Activated naive CD8-positive, alpha-beta T cell treated with anti-CD3 and anti-CD28 coated beads, Interleukin-2, amount 50 U/mL, for 24 hours (primary cell): ENCODE results near the gene ADAMTSL5.

Source experiments
- ATAC-seq: fragments of 150-1000 bp; cut with Tn5 transposase; one replicate; pipeline ENCODE4 v1.10.0; 2021
- DNase-seq: peaks from one replicate; pipeline ENCODE4 v3.0.0; 2021
- H3K27ac Mint-ChIP-seq: one replicate; pipeline ENCODE4 v1.8.0; 2021; ENCODE audit warnings: mild to moderate bottlenecking, mixed read lengths
- H3K27me3 Mint-ChIP-seq: one replicate; pipeline ENCODE4 v1.8.0; 2021; ENCODE audit warnings: mixed read lengths
- H3K36me3 Mint-ChIP-seq: one replicate; pipeline ENCODE4 v1.8.0; 2021; ENCODE audit warnings: low read depth, mixed read lengths
- H3K4me1 Mint-ChIP-seq: one replicate; pipeline ENCODE4 v1.8.0; 2021; ENCODE audit warnings: mixed read lengths
- H3K4me3 Mint-ChIP-seq: one replicate; pipeline ENCODE4 v1.8.0; 2021; ENCODE audit warnings: mild to moderate bottlenecking, moderate library complexity, mixed read lengths
- H3K9me3 Mint-ChIP-seq: one replicate; pipeline ENCODE4 v1.8.0; 2021; ENCODE audit warnings: mixed read lengths

Gene ADAMTSL5

GRCh38 chr19:1466461-1467214 is 46.2 kb downstream of the ADAMTSL5 start:
- H3K27me3 Mint-ChIP-seq: peaks cover 9% of the 10 kb centered on the region
- H3K36me3 Mint-ChIP-seq: no peaks in the 10 kb centered on the region
- H3K27ac Mint-ChIP-seq: no peak overlapping the region
- H3K4me3 Mint-ChIP-seq: no peak overlapping the region
- no peaks in the 10 kb centered on the region for H3K9me3 Mint-ChIP-seq
- H3K4me1 Mint-ChIP-seq: peaks cover 5% of the 10 kb centered on the region
- ATAC-seq: no peak
- no peak for DNase-seq

GRCh38 chr19:1466018-1466460 is 46.8 kb downstream of the ADAMTSL5 start:
- ATAC-seq (no peak), DNase-seq (no peak)
- Mint-ChIP-seq H3K4me1 (peaks cover 3% of the 10 kb centered on the region), H3K9me3 (no peaks in the 10 kb centered on the region), H3K27ac (no peak overlapping the region), H3K27me3 (peaks cover 7% of the 10 kb centered on the region), H3K4me3 (no peak overlapping the region), H3K36me3 (no peaks in the 10 kb centered on the region)

- Mint-ChIP-seq H3K4me1 (peaks cover 3% of the 10 kb centered on the region), H3K27ac (no peak overlapping the region), H3K36me3 (no peaks in the 10 kb centered on the region), H3K9me3 (no peaks in the 10 kb centered on the region), H3K27me3 (peaks cover 7% of the 10 kb centered on the region), H3K4me3 (no peak overlapping the region)
- DNase-seq (peak; percentile 49), ATAC-seq (no peak)
Measured at GRCh38 chr19:1465191-1466016, 47.4 kb downstream of the ADAMTSL5 start.

GRCh38 chr19:1461862-1462261 is 51.0 kb downstream of the ADAMTSL5 start:
- H3K27me3 Mint-ChIP-seq: peaks cover 19% of the 10 kb centered on the region

GRCh38 chr19:1460033-1460995 is 52.5 kb downstream of the ADAMTSL5 start:
- Mint-ChIP-seq H3K4me3 (no peak overlapping the region), H3K36me3 (no peaks in the 10 kb centered on the region), H3K9me3 (no peaks in the 10 kb centered on the region), H3K27ac (no peak overlapping the region), H3K27me3 (peaks cover 25% of the 10 kb centered on the region), H3K4me1 (peaks cover 5% of the 10 kb centered on the region)
- DNase-seq (no peak), ATAC-seq (no peak)

More at GRCh38 chr19:1461862-1462261, 51.0 kb downstream of the ADAMTSL5 start:
- Mint-ChIP-seq H3K4me3 (no peak overlapping the region), H3K9me3 (no peaks in the 10 kb centered on the region), H3K4me1 (no peaks in the 10 kb centered on the region), H3K27ac (no peak overlapping the region), H3K36me3 (no peaks in the 10 kb centered on the region)
- ATAC-seq: no peak
- DNase-seq: no peak

- no peak for ATAC-seq
- H3K36me3 Mint-ChIP-seq: no peaks in the 10 kb centered on the region
- peaks cover 29% of the 10 kb centered on the region for H3K27me3 Mint-ChIP-seq
Measured at GRCh38 chr19:1459479-1459878, 53.3 kb downstream of the ADAMTSL5 start.

GRCh38 chr19:1457892-1458291 is 54.9 kb downstream of the ADAMTSL5 start:
- ATAC-seq (no peak), DNase-seq (no peak)
- Mint-ChIP-seq H3K36me3 (no peaks in the 10 kb centered on the region), H3K4me1 (peaks cover 9% of the 10 kb centered on the region), H3K4me3 (no peak overlapping the region), H3K27ac (no peak overlapping the region), H3K27me3 (peaks cover 37% of the 10 kb centered on the region), H3K9me3 (no peaks in the 10 kb centered on the region)

More at GRCh38 chr19:1459479-1459878, 53.3 kb downstream of the ADAMTSL5 start:
- no peak for DNase-seq
- no peak overlapping the region for H3K4me3 Mint-ChIP-seq
- H3K9me3 Mint-ChIP-seq: no peaks in the 10 kb centered on the region
- H3K4me1 Mint-ChIP-seq: peaks cover 7% of the 10 kb centered on the region
- no peak overlapping the region for H3K27ac Mint-ChIP-seq

GRCh38 chr19:1457031-1457739 is 55.6 kb downstream of the ADAMTSL5 start:
- H3K27ac Mint-ChIP-seq: no peak overlapping the region
- H3K36me3 Mint-ChIP-seq: no peaks in the 10 kb centered on the region
- DNase-seq (no peak), ATAC-seq (no peak)
- no peak overlapping the region for H3K4me3 Mint-ChIP-seq
- H3K4me1 Mint-ChIP-seq: peaks cover 9% of the 10 kb centered on the region
- H3K27me3 Mint-ChIP-seq: peaks cover 43% of the 10 kb centered on the region
- H3K9me3 Mint-ChIP-seq: no peaks in the 10 kb centered on the region

GRCh38 chr19:1456121-1456900 is 56.5 kb downstream of the ADAMTSL5 start:
- H3K4me1 Mint-ChIP-seq: peaks cover 9% of the 10 kb centered on the region
- no peak overlapping the region for H3K27ac Mint-ChIP-seq
- H3K4me3 Mint-ChIP-seq: no peak overlapping the region
- H3K27me3 Mint-ChIP-seq: peaks cover 44% of the 10 kb centered on the region
- ATAC-seq: no peak
- H3K9me3 Mint-ChIP-seq: no peaks in the 10 kb centered on the region
- no peak for DNase-seq
- no peaks in the 10 kb centered on the region for H3K36me3 Mint-ChIP-seq

GRCh38 chr19:1455336-1456120 is 57.3 kb downstream of the ADAMTSL5 start:
- Mint-ChIP-seq H3K4me1 (peaks cover 12% of the 10 kb centered on the region), H3K27ac (no peak overlapping the region), H3K36me3 (no peaks in the 10 kb centered on the region), H3K27me3 (peaks cover 51% of the 10 kb centered on the region), H3K4me3 (no peak overlapping the region), H3K9me3 (no peaks in the 10 kb centered on the region)
- ATAC-seq (peak; percentile 58), DNase-seq (peak; percentile 60)
